OCI-LY7 (cell line): ENCODE results near the gene HSPB7. TPM values are rescaled to one million over a fixed set of nuclear protein-coding genes. Genes with fewer than 3 reads are reported as not detected.

Experiments
- BruUV-seq: library from RNA; stranded (reverse); fragments of 400-500 nt; replicated peaks from 2 replicates; lab custom pipeline; 2021; lab: Mats Ljungman, UMichigan
- CTCF ChIA-PET: fragments of 300-600 bp; sonication (Branson Sonifier 250); formaldehyde crosslinking; loops from one replicate; lab custom pipeline; 2022; ENCODE audit warnings: antibody characterized with exemption; ENCODE audit not compliant: unreplicated experiment; lab: Charles Lee
- POLR2A ChIA-PET: fragments of 300-600 bp; sonication (Branson Sonifier 250); formaldehyde crosslinking; loops from one replicate; lab custom pipeline; 2022; ENCODE audit warnings: antibody characterized with exemption; lab: Charles Lee
- DNase-seq: peaks from one replicate; pipeline ENCODE4 v3.0.0-alpha.2; 2015; ENCODE audit warnings: low spot score
- H2AFZ ChIP-seq: fragments of 200-600 bp; sonication (generic), shearing (Covaris generic); 2 replicates; pipeline ENCODE4 v1.6.1; 2014; ENCODE audit warnings: mild to moderate bottlenecking, antibody characterized with exemption, low read length, moderate library complexity
- H3K27ac ChIP-seq: fragments of 200-600 bp; sonication (generic); 2 replicates; pipeline ENCODE4 v1.5.1; 2014; ENCODE audit warnings: mixed run types, low read depth, mild to moderate bottlenecking, moderate library complexity, low read length, inconsistent platforms; ENCODE audit not compliant: poor library complexity, severe bottlenecking
- H3K36me3 ChIP-seq: fragments of 200-600 bp; sonication (generic); 2 replicates; pipeline ENCODE4 v1.6.1; 2014; ENCODE audit warnings: mild to moderate bottlenecking, antibody characterized with exemption, low read length, moderate library complexity, mixed read lengths; ENCODE audit not compliant: insufficient read depth
- H3K4me1 ChIP-seq: fragments of 200-600 bp; sonication (generic); 2 replicates; pipeline ENCODE4 v1.5.1; 2014; ENCODE audit warnings: mild to moderate bottlenecking, low read length; ENCODE audit not compliant: insufficient read depth, poor library complexity, severe bottlenecking
- H3K4me2 ChIP-seq: fragments of 200-600 bp; sonication (generic); 2 replicates; pipeline ENCODE4 v1.6.1; 2014; ENCODE audit warnings: mild to moderate bottlenecking, low read length
- H3K4me3 ChIP-seq: fragments of 200-600 bp; sonication (generic); 2 replicates; pipeline ENCODE4 v1.5.1; 2014; ENCODE audit warnings: mild to moderate bottlenecking, low read depth, low read length; ENCODE audit not compliant: poor library complexity, severe bottlenecking
- H3K79me2 ChIP-seq: fragments of 200-600 bp; sonication (generic); 2 replicates; pipeline ENCODE4 v1.6.1; 2016; ENCODE audit warnings: low read depth, mild to moderate bottlenecking, low read length, moderate library complexity, mixed read lengths; ENCODE audit not compliant: insufficient read depth
- H3K9me2 ChIP-seq: fragments of 200-600 bp; sonication (generic); 2 replicates; pipeline ENCODE4 v1.6.1; 2016; ENCODE audit warnings: mild to moderate bottlenecking, low read length, mixed read lengths; ENCODE audit not compliant: insufficient read depth
- H3K9me3 ChIP-seq: fragments of 200-600 bp; sonication (generic); 2 replicates; pipeline ENCODE4 v1.6.1; 2014; ENCODE audit warnings: mild to moderate bottlenecking, mixed run types, low read length, mixed read lengths
- H4K20me1 ChIP-seq: fragments of 200-600 bp; sonication (generic); 2 replicates; pipeline ENCODE4 v1.6.1; 2014; ENCODE audit warnings: mild to moderate bottlenecking, antibody characterized with exemption, low read length, moderate library complexity, mixed read lengths; ENCODE audit not compliant: insufficient read depth
- EZH2phosphoT487 ChIP-seq: fragments of 200-600 bp; sonication (generic); IDR thresholded peaks from 2 replicates; pipeline ENCODE4 v1.6.1; 2018; ENCODE audit warnings: low read depth, borderline replicate concordance, mild to moderate bottlenecking, mixed run types, antibody characterized with exemption, low read length, moderate library complexity, mixed read lengths
- intact Hi-C: fragments of 100-400 bp; cut with micrococcal nuclease; formaldehyde crosslinking; loops from one replicate; pipeline ENCODE4 v1.10.0; 2022; ENCODE audit not compliant: unreplicated experiment
- total RNA-seq, 2 experiments: library from RNA; depleted of rRNA in 1 of 2; stranded (reverse); fragments of >200 nt in 1 of 2; shearing (Covaris generic) in 1 of 2; gene quantifications; 2 replicates each; pipeline ENCODE4 v1.2.3, GENCODE V29; 2014 to 2022
- TF ChIP-seq, protein P1 (sequence below): fragments of 200-600 bp; sonication (generic); conservative IDR thresholded peaks from 2 replicates; pipeline ENCODE4 v1.5.1; 2014; ENCODE audit warnings: mild to moderate bottlenecking, antibody characterized with exemption, low read length, moderate library complexity, mixed read lengths

The HSPB7 gene
- total RNA-seq, 2 experiments from 2014 or later, result not detected

DNA sequence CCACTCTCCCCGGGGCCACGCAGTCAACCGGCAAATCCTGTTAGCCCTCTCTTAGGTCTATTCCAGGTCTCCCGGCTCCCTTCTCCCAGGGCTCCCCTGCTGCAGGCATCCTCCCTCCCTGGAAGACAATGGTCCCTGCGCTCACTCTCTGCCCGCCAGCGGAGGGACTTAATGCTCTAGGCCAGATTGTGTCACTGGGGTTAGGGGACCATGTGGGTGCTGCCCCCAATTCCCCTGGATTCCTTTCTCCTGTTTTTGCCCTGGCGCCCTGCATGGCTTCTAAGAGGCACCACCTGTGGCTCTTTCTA lies 47.4 kb upstream of the HSPB7 start:
- no TSS peak for BruUV-seq
- TF ChIP-seq, protein P1, sequence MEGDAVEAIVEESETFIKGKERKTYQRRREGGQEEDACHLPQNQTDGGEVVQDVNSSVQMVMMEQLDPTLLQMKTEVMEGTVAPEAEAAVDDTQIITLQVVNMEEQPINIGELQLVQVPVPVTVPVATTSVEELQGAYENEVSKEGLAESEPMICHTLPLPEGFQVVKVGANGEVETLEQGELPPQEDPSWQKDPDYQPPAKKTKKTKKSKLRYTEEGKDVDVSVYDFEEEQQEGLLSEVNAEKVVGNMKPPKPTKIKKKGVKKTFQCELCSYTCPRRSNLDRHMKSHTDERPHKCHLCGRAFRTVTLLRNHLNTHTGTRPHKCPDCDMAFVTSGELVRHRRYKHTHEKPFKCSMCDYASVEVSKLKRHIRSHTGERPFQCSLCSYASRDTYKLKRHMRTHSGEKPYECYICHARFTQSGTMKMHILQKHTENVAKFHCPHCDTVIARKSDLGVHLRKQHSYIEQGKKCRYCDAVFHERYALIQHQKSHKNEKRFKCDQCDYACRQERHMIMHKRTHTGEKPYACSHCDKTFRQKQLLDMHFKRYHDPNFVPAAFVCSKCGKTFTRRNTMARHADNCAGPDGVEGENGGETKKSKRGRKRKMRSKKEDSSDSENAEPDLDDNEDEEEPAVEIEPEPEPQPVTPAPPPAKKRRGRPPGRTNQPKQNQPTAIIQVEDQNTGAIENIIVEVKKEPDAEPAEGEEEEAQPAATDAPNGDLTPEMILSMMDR, result no peak
- no peak for TF ChIP-seq EZH2phosphoT487
- H3K9me3 ChIP-seq, result no peaks in the 10 kb centered on the region
- H3K27ac ChIP-seq, result no peak overlapping the region
- no peaks in the 10 kb centered on the region for H3K9me2 ChIP-seq
- H3K4me1 ChIP-seq, result no peaks in the 10 kb centered on the region
- ChIA-PET POLR2A (no interaction called here), CTCF (no interaction called here)
- no peak overlapping the region for H3K4me3 ChIP-seq
- no peaks in the 10 kb centered on the region for H4K20me1 ChIP-seq
- H3K79me2 ChIP-seq, result no peaks in the 10 kb centered on the region
- H3K4me2 ChIP-seq, result no peak overlapping the region
- H2AFZ ChIP-seq, result no peak overlapping the region
- H3K36me3 ChIP-seq, result no peaks in the 10 kb centered on the region
- DNase-seq, result no peak
- intact Hi-C loops, result no loop called here

DNA sequence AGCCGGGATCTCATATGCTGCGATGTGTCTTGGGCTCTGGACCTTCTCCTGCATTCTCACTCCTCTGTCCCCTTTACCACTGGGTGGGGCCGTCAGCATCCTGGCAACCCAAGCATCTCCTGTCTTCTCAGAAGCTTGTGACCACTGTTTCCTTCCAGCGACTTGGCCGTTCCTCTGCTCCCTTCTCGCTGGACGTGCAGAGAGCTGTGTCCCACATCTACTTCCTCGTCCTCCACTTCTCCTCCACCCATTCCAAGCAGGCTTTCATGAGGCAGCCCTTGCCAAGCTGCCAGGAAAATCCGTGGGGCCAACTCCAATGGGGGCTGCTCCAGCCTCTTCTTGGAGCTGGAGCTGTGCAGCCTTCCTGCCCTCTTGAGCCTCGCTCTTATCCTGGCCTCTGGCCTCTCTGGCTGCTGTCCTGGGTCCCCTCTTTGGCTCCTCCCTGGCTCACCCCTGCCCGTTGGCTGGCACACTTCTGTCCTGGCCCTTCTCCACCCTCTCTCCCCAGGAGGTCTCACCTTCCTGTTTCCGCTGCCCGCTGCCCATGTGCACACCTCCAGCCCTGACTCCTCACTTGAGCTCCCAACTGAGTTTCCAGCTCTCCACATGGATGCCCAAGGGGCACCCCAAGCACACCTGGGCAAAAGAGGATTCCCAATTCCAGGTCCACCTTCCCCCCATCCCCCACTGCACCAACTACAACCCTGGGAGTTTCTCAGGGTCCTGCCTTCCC lies 46.9 kb upstream of the HSPB7 start:
- no peaks in the 10 kb centered on the region for H3K36me3 ChIP-seq
- H3K79me2 ChIP-seq, result no peaks in the 10 kb centered on the region
- no peak overlapping the region for H3K27ac ChIP-seq
- H3K4me3 ChIP-seq, result no peak overlapping the region
- no TSS peak for BruUV-seq
- H3K9me2 ChIP-seq, result no peaks in the 10 kb centered on the region
- H4K20me1 ChIP-seq, result no peaks in the 10 kb centered on the region
- no peak for DNase-seq
- intact Hi-C loops, result no loop called here
- H3K4me2 ChIP-seq, result no peak overlapping the region
- ChIA-PET CTCF (interaction anchor here (0.6 kb wide), 1 partner anchor 41 kb away, joined by 3 read pairs; no protein-coding TSS in a partner anchor), POLR2A (no interaction called here)
- H2AFZ ChIP-seq, result no peak overlapping the region
- H3K9me3 ChIP-seq, result no peaks in the 10 kb centered on the region
- TF ChIP-seq, protein P1, result no peak
- TF ChIP-seq EZH2phosphoT487, result no peak
- H3K4me1 ChIP-seq, result no peaks in the 10 kb centered on the region

DNA sequence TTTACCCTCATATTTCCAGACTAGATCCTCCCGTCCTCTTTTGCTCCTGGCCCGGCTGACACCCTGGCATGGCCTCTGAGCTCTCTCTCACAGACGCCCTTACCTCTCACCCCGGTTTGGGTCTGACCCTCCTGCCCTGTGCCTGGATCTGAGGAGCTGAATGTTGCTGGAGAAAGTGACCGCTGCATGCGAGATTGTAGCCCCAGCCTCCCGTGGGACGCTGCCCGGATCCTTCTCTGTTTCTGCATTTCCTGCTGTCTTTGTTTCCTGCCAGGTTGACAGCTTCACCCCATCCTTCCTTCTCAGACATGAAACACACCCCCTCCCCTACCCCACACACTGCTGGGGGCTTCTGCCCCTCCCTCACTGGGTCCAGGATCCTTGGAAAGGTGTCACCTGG lies 46.1 kb upstream of the HSPB7 start:
- Histone ChIP-seq H3K9me2 (no peaks in the 10 kb centered on the region), H3K9me3 (no peaks in the 10 kb centered on the region), H3K4me3 (no peak overlapping the region), H3K36me3 (no peaks in the 10 kb centered on the region), H4K20me1 (no peaks in the 10 kb centered on the region), H3K4me2 (no peak overlapping the region), H2AFZ (no peak overlapping the region), H3K79me2 (no peaks in the 10 kb centered on the region), H3K27ac (no peak overlapping the region), H3K4me1 (no peaks in the 10 kb centered on the region)
- TF ChIP-seq EZH2phosphoT487, result no peak
- TF ChIP-seq, protein P1, result no peak
- BruUV-seq, result no TSS peak
- no peak for DNase-seq
- POLR2A ChIA-PET, result no interaction called here
- intact Hi-C loops, result no loop called here
- CTCF ChIA-PET, result no interaction called here
